Measurements from ENCODE around the gene SAPCD2.

SAPCD2 gene

DNA sequence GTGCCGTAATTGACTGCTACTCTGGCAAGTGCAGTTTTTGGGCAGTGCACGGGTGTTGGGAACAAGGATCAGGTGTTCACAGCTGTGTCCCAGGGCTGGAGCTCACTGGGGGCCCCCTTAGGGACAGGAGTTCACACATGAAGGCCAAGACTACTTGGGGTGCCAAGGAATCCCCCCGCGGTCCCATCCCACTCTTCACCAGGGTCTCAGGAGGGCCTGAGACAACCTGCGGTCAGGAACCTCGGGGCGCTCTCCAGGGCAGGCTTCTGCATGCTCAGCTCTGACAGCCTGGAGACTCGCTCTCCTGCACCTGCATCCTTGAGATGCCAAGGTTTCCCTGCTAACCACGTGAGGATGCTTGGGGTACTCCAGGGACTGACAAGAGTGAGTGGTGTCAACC lies 14.2 kb upstream of the SAPCD2 start:
- Histone ChIP-seq H3K36me3 (peaks cover 8% of the 10 kb centered on the region), H3K9me3 (no peaks in the 10 kb centered on the region), H3K27ac (no peak overlapping the region), H3K4me3 (ENCODE audit: low read depth in 1 of 2, low read length in 1 of 2) (no peak overlapping the region), H3K27me3 (peaks cover 13% of the 10 kb centered on the region), H3K4me1 (ENCODE audit: control insufficient read depth in 1 of 2, insufficient read depth in 1 of 2, low read depth in 1 of 2, low read length in 1 of 2) (peaks cover 25 to 27% of the 10 kb centered on the region in 2 experiments)
- TF ChIP-seq, protein P1, sequence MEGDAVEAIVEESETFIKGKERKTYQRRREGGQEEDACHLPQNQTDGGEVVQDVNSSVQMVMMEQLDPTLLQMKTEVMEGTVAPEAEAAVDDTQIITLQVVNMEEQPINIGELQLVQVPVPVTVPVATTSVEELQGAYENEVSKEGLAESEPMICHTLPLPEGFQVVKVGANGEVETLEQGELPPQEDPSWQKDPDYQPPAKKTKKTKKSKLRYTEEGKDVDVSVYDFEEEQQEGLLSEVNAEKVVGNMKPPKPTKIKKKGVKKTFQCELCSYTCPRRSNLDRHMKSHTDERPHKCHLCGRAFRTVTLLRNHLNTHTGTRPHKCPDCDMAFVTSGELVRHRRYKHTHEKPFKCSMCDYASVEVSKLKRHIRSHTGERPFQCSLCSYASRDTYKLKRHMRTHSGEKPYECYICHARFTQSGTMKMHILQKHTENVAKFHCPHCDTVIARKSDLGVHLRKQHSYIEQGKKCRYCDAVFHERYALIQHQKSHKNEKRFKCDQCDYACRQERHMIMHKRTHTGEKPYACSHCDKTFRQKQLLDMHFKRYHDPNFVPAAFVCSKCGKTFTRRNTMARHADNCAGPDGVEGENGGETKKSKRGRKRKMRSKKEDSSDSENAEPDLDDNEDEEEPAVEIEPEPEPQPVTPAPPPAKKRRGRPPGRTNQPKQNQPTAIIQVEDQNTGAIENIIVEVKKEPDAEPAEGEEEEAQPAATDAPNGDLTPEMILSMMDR (IDR thresholded peaks at IDR 0.05), result no peak

- no peak overlapping the region for H3K4me3 ChIP-seq (ENCODE audit: low read depth in 1 of 2, low read length in 1 of 2)
- TF ChIP-seq, protein P1 (IDR thresholded peaks at IDR 0.05), result no peak
- no peaks in the 10 kb centered on the region for H3K36me3 ChIP-seq
- H3K9me3 ChIP-seq, result no peaks in the 10 kb centered on the region
- peaks cover 25 to 27% of the 10 kb centered on the region in 2 experiments for H3K4me1 ChIP-seq (ENCODE audit: control insufficient read depth in 1 of 2, insufficient read depth in 1 of 2, low read depth in 1 of 2, low read length in 1 of 2)
- peaks cover 23% of the 10 kb centered on the region for H3K27me3 ChIP-seq
- H3K27ac ChIP-seq, result no peak overlapping the region
These were observed 13.1 kb upstream of the SAPCD2 start for GRCh38 chr9:137083394-137084004.

GRCh38 chr9:137082925-137083290 lies 12.6 kb upstream of the SAPCD2 start:
- Histone ChIP-seq H3K27me3 (peaks cover 29% of the 10 kb centered on the region), H3K4me1 (ENCODE audit: control insufficient read depth in 1 of 2, insufficient read depth in 1 of 2, low read depth in 1 of 2, low read length in 1 of 2) (peaks cover 24 to 28% of the 10 kb centered on the region in 2 experiments), H3K27ac (no peak overlapping the region), H3K36me3 (no peaks in the 10 kb centered on the region), H3K4me3 (ENCODE audit: low read depth in 1 of 2, low read length in 1 of 2) (no peak overlapping the region), H3K9me3 (no peaks in the 10 kb centered on the region)
- TF ChIP-seq, protein P1 (IDR thresholded peaks at IDR 0.05), result no peak

- Histone ChIP-seq H3K9me3 (no peaks in the 10 kb centered on the region), H3K27me3 (peaks cover 34% of the 10 kb centered on the region), H3K36me3 (no peaks in the 10 kb centered on the region), H3K4me1 (ENCODE audit: control insufficient read depth in 1 of 2, insufficient read depth in 1 of 2, low read depth in 1 of 2, low read length in 1 of 2) (peaks cover 19 to 28% of the 10 kb centered on the region in 2 experiments), H3K4me3 (ENCODE audit: low read depth in 1 of 2, low read length in 1 of 2) (no peak overlapping the region), H3K27ac (no peak overlapping the region)
- TF ChIP-seq, protein P1 (IDR thresholded peaks at IDR 0.05), result no peak
These were observed 12.0 kb upstream of the SAPCD2 start for GRCh38 chr9:137082222-137082924.

DNA sequence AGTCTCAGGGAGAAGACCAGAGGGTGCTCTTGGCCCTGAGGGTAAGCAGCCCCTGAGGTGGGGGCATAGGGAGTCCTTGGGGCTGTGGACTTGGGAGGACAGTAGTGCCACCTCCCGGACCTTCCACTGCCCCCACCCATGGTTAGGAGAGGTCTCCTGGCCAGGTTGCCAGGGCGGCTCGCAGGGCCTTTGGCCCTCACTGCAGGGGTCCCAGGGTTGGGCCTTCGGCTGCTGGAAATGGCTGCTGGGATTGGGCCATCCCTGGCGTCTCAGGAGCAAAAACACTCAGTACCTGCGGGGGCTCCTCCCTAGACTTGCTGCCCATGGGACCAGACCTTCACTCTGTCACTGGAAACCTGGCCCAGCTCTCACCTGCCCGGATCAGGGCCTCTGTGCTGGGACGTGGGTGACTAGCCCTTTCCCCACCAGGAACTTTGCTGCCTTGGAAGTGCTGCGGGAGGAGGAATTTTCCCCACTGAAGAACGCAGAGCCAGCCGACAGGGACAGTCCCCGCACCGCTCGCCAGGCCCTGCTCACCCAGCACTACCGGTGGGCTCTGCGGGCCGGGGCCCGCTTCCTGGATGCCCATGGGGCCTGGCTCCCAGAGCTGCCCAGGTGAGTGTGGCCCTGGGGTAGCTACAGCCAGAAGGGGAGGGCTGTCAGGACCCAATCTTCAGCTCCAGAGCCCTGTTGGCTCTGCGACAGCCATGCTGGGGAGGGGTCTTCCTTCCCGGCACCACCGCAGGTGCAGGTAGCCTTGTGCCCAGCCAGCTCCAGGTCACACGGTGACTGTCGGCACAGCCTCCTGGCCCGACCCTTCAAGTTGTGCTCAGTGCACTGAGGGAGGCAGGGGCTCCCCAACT lies 10.1 kb upstream of the SAPCD2 start:
- Histone ChIP-seq H3K27me3 (peaks cover 49% of the 10 kb centered on the region), H3K27ac (no peak overlapping the region), H3K4me1 (ENCODE audit: control insufficient read depth in 1 of 2, insufficient read depth in 1 of 2, low read depth in 1 of 2, low read length in 1 of 2) (peaks cover 13 to 20% of the 10 kb centered on the region in 2 experiments), H3K9me3 (no peaks in the 10 kb centered on the region), H3K4me3 (ENCODE audit: low read depth in 1 of 2, low read length in 1 of 2) (no peak overlapping the region), H3K36me3 (no peaks in the 10 kb centered on the region)
- TF ChIP-seq, protein P1 (IDR thresholded peaks at IDR 0.05), result no peak
